Neural cell (in vitro differentiated cells): ENCODE data around the gene C17orf50. TPM values are rescaled to one million over a fixed set of nuclear protein-coding genes. Genes with fewer than 3 reads are reported as not detected.
A peak's percentile ranks its signal among the peaks of the same experiment; 100 is the strongest.

ENCODE experiments used
- H2AFZ ChIP-seq: fragments of 200-600, 300-800 bp; sonication (generic), shearing (Covaris generic); 2 replicates; pipeline ENCODE4 v1.6.0; 2014; ENCODE audit warnings: low read depth, mild to moderate bottlenecking, antibody characterized with exemption, low read length, moderate library complexity
- H3F3A ChIP-seq: fragments of 200-600 bp; shearing (Covaris generic); 2 replicates; pipeline ENCODE4 v1.6.1; 2016; ENCODE audit warnings: mild to moderate bottlenecking, moderate library complexity, mixed read lengths, antibody characterized with exemption, low read length; ENCODE audit not compliant: insufficient read depth, poor library complexity, severe bottlenecking
- H3K27ac ChIP-seq: fragments of 200-600, 300-800 bp; sonication (generic), shearing (Covaris generic); 2 replicates; pipeline ENCODE4 v1.5.1; 2014; ENCODE audit warnings: mild to moderate bottlenecking, low read length, moderate library complexity
- H3K27me3 ChIP-seq: fragments of 300-800, 200-600 bp; sonication (generic), shearing (Covaris generic); 2 replicates; pipeline ENCODE4 v1.6.0; 2014; ENCODE audit warnings: mild to moderate bottlenecking, low read depth, low read length, moderate library complexity; ENCODE audit not compliant: insufficient read depth
- H3K36me3 ChIP-seq: fragments of 300-800, 200-600 bp; sonication (generic), shearing (Covaris generic); 2 replicates; pipeline ENCODE4 v1.5.1; 2014; ENCODE audit warnings: mild to moderate bottlenecking, antibody characterized with exemption, low read length, moderate library complexity; ENCODE audit not compliant: insufficient read depth
- H3K4me2 ChIP-seq: fragments of 300-800, 200-600 bp; sonication (generic), shearing (Covaris generic); 2 replicates; pipeline ENCODE4 v1.6.0; 2014; ENCODE audit warnings: mild to moderate bottlenecking, low read length
- H3K4me3 ChIP-seq: fragments of 300-800, 200-600 bp; sonication (generic), shearing (Covaris generic); 2 replicates; pipeline ENCODE4 v1.5.1; 2014; ENCODE audit warnings: mild to moderate bottlenecking, low read length, moderate library complexity
- H3K79me2 ChIP-seq: fragments of 200-600 bp; shearing (Covaris generic); replicated peaks from 2 replicates; pipeline ENCODE4 v1.6.0; 2014; ENCODE audit warnings: mild to moderate bottlenecking, low read length, moderate library complexity; ENCODE audit not compliant: insufficient read depth
- H3K9ac ChIP-seq: fragments of 300-800, 200-600 bp; sonication (generic), shearing (Covaris generic); 2 replicates; pipeline ENCODE4 v1.6.1; 2016; ENCODE audit warnings: mild to moderate bottlenecking, low read length, mixed read lengths
- H3K9me2 ChIP-seq: fragments of 200-600 bp; shearing (Covaris generic); 2 replicates; pipeline ENCODE4 v1.6.1; 2016; ENCODE audit warnings: mild to moderate bottlenecking, low read length, mixed read lengths; ENCODE audit not compliant: insufficient read depth
- H3K9me3 ChIP-seq: fragments of 200-600, 300-800 bp; sonication (generic), shearing (Covaris generic); 2 replicates; pipeline ENCODE4 v1.6.1; 2016; ENCODE audit warnings: mild to moderate bottlenecking, mixed run types, low read length, moderate library complexity, mixed read lengths
- H4K20me1 ChIP-seq: fragments of 200-600 bp; shearing (Covaris generic); 2 replicates; pipeline ENCODE4 v1.6.1; 2016; ENCODE audit warnings: mild to moderate bottlenecking, mixed run types; ENCODE audit not compliant: insufficient read depth
- CTCF ChIP-seq: fragments of 450-650 bp; IDR thresholded peaks from 2 replicates; pipeline ENCODE4 v1.5.1; 2014; ENCODE audit warnings: antibody characterized with exemption, mild to moderate bottlenecking, moderate library complexity; ENCODE audit not compliant: poor library complexity, severe bottlenecking
- EP300 ChIP-seq: fragments of 450-650 bp; conservative IDR thresholded peaks from 2 replicates; pipeline ENCODE4 v1.6.1; 2014; ENCODE audit warnings: antibody characterized with exemption, mild to moderate bottlenecking, moderate library complexity; ENCODE audit not compliant: poor library complexity, severe bottlenecking
- EZH2 ChIP-seq: fragments of 200-600, 300-800 bp; shearing (Covaris generic), sonication (generic); IDR thresholded peaks from 2 replicates; pipeline ENCODE4 v1.6.1; 2014; ENCODE audit warnings: antibody characterized with exemption, low read length, borderline replicate concordance, mild to moderate bottlenecking; ENCODE audit not compliant: insufficient read depth, poor library complexity, severe bottlenecking
- MXI1 ChIP-seq: fragments of 450-650 bp; conservative IDR thresholded peaks from 2 replicates; pipeline ENCODE4 v1.6.1; 2014; ENCODE audit warnings: antibody characterized with exemption, mild to moderate bottlenecking; ENCODE audit not compliant: poor library complexity, severe bottlenecking
- POLR2AphosphoS5 ChIP-seq: IDR thresholded peaks from 2 replicates; pipeline ENCODE4 v1.6.1; 2012
- RAD21 ChIP-seq: fragments of 450-650 bp; conservative IDR thresholded peaks from 2 replicates; pipeline ENCODE4 v1.6.1; 2014; ENCODE audit warnings: antibody characterized with exemption, mild to moderate bottlenecking, moderate library complexity
- REST ChIP-seq: IDR thresholded peaks from 2 replicates; pipeline ENCODE4 v1.6.1; 2012; ENCODE audit warnings: borderline replicate concordance
- SMC3 ChIP-seq: fragments of 450-650 bp; conservative IDR thresholded peaks from 2 replicates; pipeline ENCODE4 v1.6.1; 2014; ENCODE audit warnings: antibody characterized with exemption, mild to moderate bottlenecking, moderate library complexity; ENCODE audit not compliant: poor library complexity
- TAF1 ChIP-seq: IDR thresholded peaks from 2 replicates; pipeline ENCODE4 v1.6.1; 2012; ENCODE audit warnings: low read depth
- polyA plus RNA-seq: library from polyadenylated mRNA; depleted of rRNA; stranded (reverse); fragments of >200 nt; gene quantifications from 2 replicates; pipeline ENCODE4 v1.2.3, GENCODE V29; 2014

The C17orf50 gene
- polyA plus RNA-seq, 1 donor from 2014 or later: not detected

GRCh38 chr17:35765086-35765710 is 4.5 kb downstream of the C17orf50 start:
- Histone ChIP-seq H3K9me3 (no peaks in the 10 kb centered on the region), H3K79me2 (no peaks in the 10 kb centered on the region), H3K36me3 (no peaks in the 10 kb centered on the region), H3F3A (no peaks in the 10 kb centered on the region), H3K27ac (peak overlapping the region; percentile 89), H3K9me2 (no peaks in the 10 kb centered on the region), H3K27me3 (no peaks in the 10 kb centered on the region), H2AFZ (no peak overlapping the region), H3K9ac (peak overlapping the region; percentile 88), H3K4me2 (no peak overlapping the region), H3K4me3 (peak overlapping the region; percentile 90), H4K20me1 (no peaks in the 10 kb centered on the region)
- TF ChIP-seq EP300 (no peak), MXI1 (no peak), SMC3 (no peak), RAD21 (no peak), TAF1 (no peak), POLR2AphosphoS5 (no peak), EZH2 (no peak), REST (no peak), CTCF (no peak)

GRCh38 chr17:35765756-35766488 is 5.2 kb downstream of the C17orf50 start:
- no peaks in the 10 kb centered on the region for H3K36me3 ChIP-seq
- TF ChIP-seq TAF1 (no peak), SMC3 (no peak), REST (no peak), MXI1 (no peak), EP300 (no peak), EZH2 (no peak), CTCF (no peak), POLR2AphosphoS5 (no peak), RAD21 (no peak)
- no peak overlapping the region for H3K27ac ChIP-seq
- H3K4me2 ChIP-seq: no peak overlapping the region
- no peaks in the 10 kb centered on the region for H3F3A ChIP-seq
- no peaks in the 10 kb centered on the region for H3K27me3 ChIP-seq
- H3K79me2 ChIP-seq: no peaks in the 10 kb centered on the region
- H3K9ac ChIP-seq: no peak overlapping the region
- H4K20me1 ChIP-seq: no peaks in the 10 kb centered on the region
- H3K4me3 ChIP-seq: no peak overlapping the region
- H2AFZ ChIP-seq: no peak overlapping the region
- no peaks in the 10 kb centered on the region for H3K9me3 ChIP-seq
- no peaks in the 10 kb centered on the region for H3K9me2 ChIP-seq
